ENCODE data around the gene GIMAP1. TPM values are rescaled to one million over a fixed set of nuclear protein-coding genes. Genes with fewer than 3 reads are reported as not detected.

The GIMAP1 gene
- total and polyA plus RNA-seq, 2 of the 8 experiments (the other 6 are each of a cell fraction or from before 2014, with no cell fraction given): not detected

- H4K5ac ChIP-seq (ENCODE audit: insufficient read length, low read depth, low read length): no peak overlapping the region
- no peak overlapping the region for H3K23ac ChIP-seq (ENCODE audit: insufficient read length)
- H2BK5ac ChIP-seq (ENCODE audit: low read depth, low read length): no peak overlapping the region
- H4K20me1 ChIP-seq (replicated peaks in 1 of 2; ENCODE audit: control insufficient read depth in 1 of 2, insufficient read depth in 2 of 2, low read length in 2 of 2): no peaks in the 10 kb centered on the region
- no peaks in the 10 kb centered on the region for H3K36me3 ChIP-seq (ENCODE audit: control insufficient read depth in 2 of 4, insufficient read depth in 4 of 4, low read length in 3 of 4)
- no peak overlapping the region for H3K4me3 ChIP-seq (ENCODE audit: extremely low read depth in 1 of 4, insufficient read depth in 2 of 4, low read depth in 3 of 4, low read length in 4 of 4)
- no peaks in the 10 kb centered on the region for H3K4me1 ChIP-seq (replicated peaks in 1 of 4; ENCODE audit: control insufficient read depth in 3 of 4, insufficient read depth in 4 of 4, low read length in 3 of 4)
- no peak overlapping the region for H3K4me2 ChIP-seq (ENCODE audit: insufficient read depth in 1 of 2, low read depth in 2 of 2, low read length in 2 of 2)
- no peak overlapping the region for H2BK120ac ChIP-seq (replicated peaks; ENCODE audit: low read depth, low read length)
- WGBS, 2 experiments (ENCODE audit: extremely low coverage in 1 of 2, insufficient coverage in 1 of 2, insufficient read length in 1 of 2, insufficient replicate concordance in 2 of 2, low coverage in 1 of 2, low lambda C conversion rate in 2 of 2, missing lambda C conversion rate in 1 of 2): 89% methylated on average over 46 of the region's 52 CpGs; no CpG with 5 or more reads in 1 of the 2 experiments
- no peak overlapping the region for H3K9ac ChIP-seq (replicated peaks in 1 of 4; ENCODE audit: extremely low read depth in 1 of 4, low read depth in 3 of 4, low read length in 3 of 4)
- H2AFZ ChIP-seq (ENCODE audit: low read length): no peak overlapping the region
- no peak overlapping the region for H2BK20ac ChIP-seq (ENCODE audit: low read length)
- FAIRE-seq: no peak
- H2BK15ac ChIP-seq (ENCODE audit: low read length): no peak overlapping the region
- no peaks in the 10 kb centered on the region for H3K23me2 ChIP-seq (ENCODE audit: low read depth, low read length)
- H4K91ac ChIP-seq (replicated peaks; ENCODE audit: insufficient read length, low read length): no peak overlapping the region
- ChIA-PET POLR2A (ENCODE audit: partially characterized antibody) (no interaction called here), CTCF (ENCODE audit: partially characterized antibody) (no interaction called here)
- no peak overlapping the region for H3K4ac ChIP-seq (replicated peaks; ENCODE audit: insufficient read length, low read depth, low read length)
- H4K8ac ChIP-seq (ENCODE audit: extremely low read depth, insufficient read depth, low read length): no peak overlapping the region
- no peaks in the 10 kb centered on the region for H3K79me1 ChIP-seq (ENCODE audit: low read depth, low read length)
- H3K27ac ChIP-seq (ENCODE audit: low read depth, low read length): no peak overlapping the region
- no peak overlapping the region for H3K14ac ChIP-seq (ENCODE audit: insufficient read length)
- H2BK12ac ChIP-seq (ENCODE audit: low read depth, low read length): no peak overlapping the region
- H3K9me3 ChIP-seq (ENCODE audit: insufficient read depth in 2 of 2, low read depth in 1 of 2, low read length in 1 of 2): no peaks in the 10 kb centered on the region; a peak in 1 of 4 replicates
- H3K79me2 ChIP-seq (ENCODE audit: control insufficient read depth in 1 of 2, insufficient read depth in 2 of 2, low read length in 2 of 2): no peaks in the 10 kb centered on the region
- TF ChIP-seq ATF2 (IDR thresholded peaks at IDR 0.05; ENCODE audit: low read length) (no peak), HDAC2 (IDR thresholded peaks at IDR 0.05; ENCODE audit: borderline replicate concordance in 1 of 2, low read depth in 2 of 2, low read length in 2 of 2) (no peak), KDM5A (IDR thresholded peaks at IDR 0.05; ENCODE audit: low read length) (no peak), RNF2 (IDR thresholded peaks at IDR 0.05; ENCODE audit: borderline replicate concordance, low read depth, low read length, missing control alignments, poor library complexity, severe bottlenecking) (no peak), BACH1 (IDR thresholded peaks at IDR 0.05; ENCODE audit: low read length) (no peak), SP1 (IDR thresholded peaks at IDR 0.05; ENCODE audit: low read depth, low read length) (no peak), EZH2 (IDR thresholded peaks at IDR 0.05; ENCODE audit: low read depth, low read length, severe bottlenecking) (no peak)
- DNase-seq (ENCODE audit: low read depth in 1 of 2, low spot score in 2 of 2): no peak
- H3K56ac ChIP-seq (replicated peaks; ENCODE audit: insufficient read length, low read depth, low read length): no peak overlapping the region
- H3K27me3 ChIP-seq (replicated peaks in 1 of 4; ENCODE audit: control insufficient read depth in 3 of 4, extremely low read depth in 1 of 4, insufficient read depth in 3 of 4, low read length in 3 of 4): peaks cover 0 to 11% (median 5%) of the 10 kb centered on the region in 4 experiments; a peak in 5 of 7 replicates
- no peak overlapping the region for H2AK5ac ChIP-seq (ENCODE audit: low read depth, low read length)
- H3K18ac ChIP-seq (ENCODE audit: extremely low read depth, low read length): no peak overlapping the region
Measured at GRCh38 chr7:150719960-150720891, 3.8 kb downstream of the GIMAP1 start.

Measured in H1 (cell line).